PC-3 (cell line): Measurements from ENCODE around the gene AOPEP. TPM values are rescaled to one million over a fixed set of nuclear protein-coding genes. Genes with fewer than 3 reads are reported as not detected.

Source experiments
- ATAC-seq: fragments of 200-7000 bp; cut with Tn5 transposase; 2 replicates; pipeline ENCODE4 v1.9.1; 2020; ENCODE audit warnings: mild to moderate bottlenecking, moderate library complexity
- BruUV-seq: library from RNA; stranded (reverse); fragments of 400-500 nt; replicated peaks from 2 replicates; lab custom pipeline; 2021; lab: Mats Ljungman, UMichigan
- CTCF ChIA-PET: fragments of 300-600 bp; sonication (Branson Sonifier 250); formaldehyde crosslinking; loops from one replicate; lab custom pipeline; 2022; ENCODE audit warnings: antibody characterized with exemption; lab: Charles Lee
- POLR2A ChIA-PET: fragments of 300-600 bp; sonication (Branson Sonifier 250); formaldehyde crosslinking; loops from one replicate; lab custom pipeline; 2022; ENCODE audit warnings: antibody characterized with exemption; ENCODE audit not compliant: unreplicated experiment; lab: Charles Lee
- DNase-seq: peaks from one replicate; pipeline ENCODE4 v3.0.0-alpha.2; 2015
- H2AFZ ChIP-seq: fragments of 300-600 bp; sonication (generic); 2 replicates; pipeline ENCODE4 v1.6.0; 2016; ENCODE audit warnings: antibody characterized with exemption, low read length
- H3F3A ChIP-seq: fragments of 300-600 bp; sonication (generic); one replicate; pipeline ENCODE4 v1.6.0; 2017; ENCODE audit warnings: antibody characterized with exemption, low read length, control low read depth, mild to moderate bottlenecking; ENCODE audit not compliant: unreplicated experiment
- H3K27ac ChIP-seq: fragments of 300-600 bp; sonication (generic); 2 replicates; pipeline ENCODE4 v1.5.1; 2016; ENCODE audit warnings: mild to moderate bottlenecking, low read length
- H3K27me3 ChIP-seq: fragments of 300-600 bp; sonication (generic); 2 replicates; pipeline ENCODE4 v1.6.1; 2016; ENCODE audit warnings: low read length, mixed read lengths
- H3K36me3 ChIP-seq: fragments of 300-600 bp; sonication (generic); 2 replicates; pipeline ENCODE4 v1.6.1; 2016; ENCODE audit warnings: low read depth, mixed run types, low read length, mixed read lengths
- H3K4me1 ChIP-seq: fragments of 300-600 bp; sonication (generic); 2 replicates; pipeline ENCODE4 v1.5.1; 2016; ENCODE audit warnings: low read length; ENCODE audit not compliant: insufficient read depth
- H3K4me2 ChIP-seq: fragments of 300-600 bp; sonication (generic); 2 replicates; pipeline ENCODE4 v1.6.0; 2016; ENCODE audit warnings: low read length
- H3K4me3 ChIP-seq: fragments of 300-600 bp; sonication (generic); 2 replicates; pipeline ENCODE4 v1.5.1; 2016; ENCODE audit warnings: mild to moderate bottlenecking, low read length, mixed read lengths
- H3K79me2 ChIP-seq: fragments of 300-600 bp; sonication (generic); 2 replicates; pipeline ENCODE4 v1.6.1; 2017; ENCODE audit warnings: low read length, mixed read lengths
- H3K9ac ChIP-seq: fragments of 300-600 bp; sonication (generic); 2 replicates; pipeline ENCODE4 v1.6.0; 2016; ENCODE audit warnings: mild to moderate bottlenecking, low read length
- H3K9me2 ChIP-seq: fragments of 300-600 bp; sonication (generic); replicated peaks from 2 replicates; pipeline ENCODE4 v1.6.1; 2016; ENCODE audit warnings: mixed run types, low read length, mixed read lengths
- H3K9me3 ChIP-seq: fragments of 300-600 bp; sonication (generic); 2 replicates; pipeline ENCODE4 v1.6.1; 2016; ENCODE audit warnings: low read length, mixed read lengths
- H4K20me1 ChIP-seq: fragments of 300-600 bp; sonication (generic); 2 replicates; pipeline ENCODE4 v1.6.1; 2016; ENCODE audit warnings: low read length, mixed read lengths
- EZH2 ChIP-seq: fragments of 300-600 bp; sonication (generic); IDR thresholded peaks from one replicate; pipeline ENCODE4 v1.6.1; 2017; ENCODE audit warnings: antibody characterized with exemption, mild to moderate bottlenecking, low read length; ENCODE audit not compliant: unreplicated experiment
- EZH2phosphoT487 ChIP-seq: fragments of 300-600 bp; sonication (generic); IDR thresholded peaks from 2 replicates; pipeline ENCODE4 v1.6.1; 2018; ENCODE audit warnings: mild to moderate bottlenecking, antibody characterized with exemption, low read length, borderline replicate concordance
- intact Hi-C: fragments of 100-400 bp; cut with micrococcal nuclease; formaldehyde crosslinking; loops from 2 replicates; pipeline ENCODE4 v1.9.0; 2023
- total RNA-seq: library from RNA; depleted of rRNA; stranded (reverse); fragments of >200 nt; gene quantifications from 2 replicates; pipeline ENCODE4 v1.2.3, GENCODE V29; 2014
- TF ChIP-seq, protein P1 (sequence below): fragments of 300-600 bp; sonication (generic); conservative IDR thresholded peaks from 2 replicates; pipeline ENCODE4 v1.5.1; 2017; ENCODE audit warnings: antibody characterized with exemption, low read depth, mild to moderate bottlenecking, low read length

The AOPEP gene
- total RNA-seq, 1 experiment from 2014 or later: 23.1 TPM

DNA sequence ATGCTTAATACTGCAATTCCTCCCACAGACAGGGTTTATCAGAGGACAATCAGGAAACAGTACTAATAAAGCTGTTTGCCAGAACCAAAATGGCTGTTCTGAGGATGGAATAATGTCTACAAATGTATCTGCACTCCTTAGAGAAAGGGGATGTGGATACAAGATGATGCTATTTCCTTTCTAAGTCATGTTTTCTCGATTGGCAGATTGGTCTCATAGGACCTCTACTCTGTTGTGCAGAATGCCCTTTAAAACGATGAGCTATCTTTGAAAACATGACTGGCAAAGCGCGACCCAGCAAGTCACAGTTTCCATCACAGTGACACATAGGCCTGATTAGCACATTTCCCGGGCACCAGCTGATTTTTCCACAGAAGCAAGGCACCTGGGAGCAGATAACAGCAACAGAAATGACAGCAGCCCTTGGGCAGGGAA, 54.0 kb downstream of the AOPEP start:
- H2AFZ ChIP-seq: no peak overlapping the region
- no peak overlapping the region for H3K27ac ChIP-seq
- no peaks in the 10 kb centered on the region for H3K36me3 ChIP-seq
- H3K27me3 ChIP-seq: no peaks in the 10 kb centered on the region
- POLR2A ChIA-PET: interaction anchor here (0.6 kb wide), 1 partner anchor 233 kb away, joined by 3 read pairs; no protein-coding TSS in a partner anchor
- H3K9me3 ChIP-seq: no peaks in the 10 kb centered on the region
- no peak overlapping the region for H3K4me3 ChIP-seq
- H4K20me1 ChIP-seq: no peaks in the 10 kb centered on the region
- intact Hi-C loops: loop anchor here (5.0 to 10.0 kb wide), 3 partner anchors 98 to 292 kb away; partner anchors contain the start of gene PCAT7
- no TSS peak for BruUV-seq
- no peak overlapping the region for H3K4me2 ChIP-seq
- H3F3A ChIP-seq: no peaks in the 10 kb centered on the region
- CTCF ChIA-PET: interaction anchor here (0.7 kb wide), 1 partner anchor 347 kb away, joined by 4 read pairs; no protein-coding TSS in a partner anchor
- TF ChIP-seq, protein P1, sequence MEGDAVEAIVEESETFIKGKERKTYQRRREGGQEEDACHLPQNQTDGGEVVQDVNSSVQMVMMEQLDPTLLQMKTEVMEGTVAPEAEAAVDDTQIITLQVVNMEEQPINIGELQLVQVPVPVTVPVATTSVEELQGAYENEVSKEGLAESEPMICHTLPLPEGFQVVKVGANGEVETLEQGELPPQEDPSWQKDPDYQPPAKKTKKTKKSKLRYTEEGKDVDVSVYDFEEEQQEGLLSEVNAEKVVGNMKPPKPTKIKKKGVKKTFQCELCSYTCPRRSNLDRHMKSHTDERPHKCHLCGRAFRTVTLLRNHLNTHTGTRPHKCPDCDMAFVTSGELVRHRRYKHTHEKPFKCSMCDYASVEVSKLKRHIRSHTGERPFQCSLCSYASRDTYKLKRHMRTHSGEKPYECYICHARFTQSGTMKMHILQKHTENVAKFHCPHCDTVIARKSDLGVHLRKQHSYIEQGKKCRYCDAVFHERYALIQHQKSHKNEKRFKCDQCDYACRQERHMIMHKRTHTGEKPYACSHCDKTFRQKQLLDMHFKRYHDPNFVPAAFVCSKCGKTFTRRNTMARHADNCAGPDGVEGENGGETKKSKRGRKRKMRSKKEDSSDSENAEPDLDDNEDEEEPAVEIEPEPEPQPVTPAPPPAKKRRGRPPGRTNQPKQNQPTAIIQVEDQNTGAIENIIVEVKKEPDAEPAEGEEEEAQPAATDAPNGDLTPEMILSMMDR: no peak
- TF ChIP-seq EZH2 (no peak), EZH2phosphoT487 (no peak)
- ATAC-seq (no peak), DNase-seq (no peak)
- no peaks in the 10 kb centered on the region for H3K79me2 ChIP-seq
- H3K9ac ChIP-seq: no peak overlapping the region
- peaks cover 20% of the 10 kb centered on the region for H3K4me1 ChIP-seq
- no peaks in the 10 kb centered on the region for H3K9me2 ChIP-seq

GRCh38 chr9:94782355-94783101, 56.0 kb downstream of the AOPEP start:
- Histone ChIP-seq H3F3A (no peaks in the 10 kb centered on the region), H2AFZ (no peak overlapping the region), H3K9ac (0 out of 2 replicates have a peak overlapping the region, but pooled peaks have one; percentile 13), H3K36me3 (no peaks in the 10 kb centered on the region), H3K4me1 (peaks cover 21% of the 10 kb centered on the region), H3K9me2 (no peaks in the 10 kb centered on the region), H3K79me2 (no peaks in the 10 kb centered on the region), H3K4me2 (no peak overlapping the region), H3K9me3 (no peaks in the 10 kb centered on the region), H4K20me1 (no peaks in the 10 kb centered on the region), H3K27me3 (no peaks in the 10 kb centered on the region), H3K27ac (peak overlapping the region; percentile 43), H3K4me3 (no peak overlapping the region)
- CTCF ChIA-PET: interaction anchor here (0.7 to 1.0 kb wide), 3 partner anchors 101 to 349 kb away, joined by 3 to 6 read pairs (median 4); no protein-coding TSS in a partner anchor
- BruUV-seq: no TSS peak
- DNase-seq (no peak), ATAC-seq (no peak; the same call in 1 of the 2 replicates)
- POLR2A ChIA-PET: no interaction called here
- TF ChIP-seq, protein P1: no peak
- TF ChIP-seq EZH2: no peak
- TF ChIP-seq EZH2phosphoT487: no peak
- intact Hi-C loops: loop anchor here (1.0 to 10.0 kb wide), 9 partner anchors 23 to 334 kb away; partner anchors contain the start of gene PCAT7
